GM11168 (cell line): ENCODE measurements around the gene SLC2A6.
"Not testable (repeated sequence)": the region's sequence is repeated elsewhere in the genome, so short reads cannot be mapped to it uniquely, and the experiment has no call there.

Source experiments
- in situ Hi-C: fragments of 300-500 bp; cut with MboI; formaldehyde crosslinking; loops from one replicate; pipeline ENCODE4 v1.12.0; 2022; ENCODE audit warnings: low sequenced_read_pairs; ENCODE audit not compliant: unreplicated experiment

Gene SLC2A6

DNA sequence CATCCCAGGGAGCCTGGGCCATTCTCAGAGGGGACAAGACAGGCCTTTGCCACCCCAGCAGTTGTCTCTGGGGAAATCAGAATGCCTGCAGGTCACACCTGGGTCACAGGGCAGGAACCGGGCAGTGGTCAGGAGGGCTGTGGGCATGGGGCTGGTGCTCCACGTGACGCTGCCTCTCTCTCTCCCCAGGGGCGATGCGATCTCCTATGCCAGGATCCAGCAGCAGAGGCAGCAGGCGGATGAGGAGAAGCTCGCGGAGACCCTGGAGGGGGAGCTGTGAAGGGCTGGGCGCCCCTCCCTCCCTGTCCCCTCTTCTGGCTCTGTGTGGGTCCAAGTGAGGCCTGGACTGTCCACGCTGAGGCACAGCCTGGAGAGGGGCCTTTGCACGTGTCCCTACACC lies 10.5 kb downstream of the SLC2A6 start:
- in situ Hi-C loops, result no loop called here

DNA sequence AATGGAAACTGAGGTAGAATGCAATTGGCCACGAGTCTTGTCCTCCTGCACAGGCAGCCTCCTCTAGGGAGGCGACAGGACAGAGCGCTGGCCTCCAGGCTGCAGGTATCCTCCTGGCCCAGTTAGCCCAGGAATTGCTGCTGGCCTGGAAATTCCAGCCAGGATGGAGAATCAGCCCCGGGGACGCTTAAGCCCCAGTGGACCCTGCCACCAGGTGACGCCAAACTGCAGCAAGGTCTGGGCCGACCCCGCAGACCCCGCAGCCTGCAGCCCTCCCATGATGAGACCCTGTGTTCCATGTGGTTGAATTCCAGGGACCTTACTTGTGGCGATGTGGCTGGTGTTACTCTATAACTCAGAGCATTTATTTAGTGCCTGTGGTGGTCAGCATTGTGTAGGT lies 11.8 kb downstream of the SLC2A6 start:
- in situ Hi-C loops, result no loop called here

DNA sequence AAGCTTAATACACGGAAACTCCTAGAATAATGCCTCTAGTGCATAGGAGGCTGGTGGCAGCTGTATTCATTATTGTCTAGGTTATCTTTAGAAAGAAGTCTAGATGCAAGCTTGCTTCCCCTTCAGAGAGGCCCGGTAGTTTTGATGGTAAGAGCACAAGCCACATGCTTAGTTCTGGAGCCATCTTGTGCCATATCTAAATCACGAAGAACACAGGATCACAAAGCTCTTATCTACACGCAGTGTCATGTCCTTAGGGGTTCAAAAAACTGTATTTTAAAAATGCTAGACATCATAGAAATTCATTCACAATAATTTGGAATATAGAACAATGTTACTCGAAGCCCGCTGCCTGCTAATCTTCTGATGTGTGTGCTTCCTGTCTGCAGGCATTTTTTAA lies 12.9 kb downstream of the SLC2A6 start:
- in situ Hi-C loops, result no loop called here

DNA sequence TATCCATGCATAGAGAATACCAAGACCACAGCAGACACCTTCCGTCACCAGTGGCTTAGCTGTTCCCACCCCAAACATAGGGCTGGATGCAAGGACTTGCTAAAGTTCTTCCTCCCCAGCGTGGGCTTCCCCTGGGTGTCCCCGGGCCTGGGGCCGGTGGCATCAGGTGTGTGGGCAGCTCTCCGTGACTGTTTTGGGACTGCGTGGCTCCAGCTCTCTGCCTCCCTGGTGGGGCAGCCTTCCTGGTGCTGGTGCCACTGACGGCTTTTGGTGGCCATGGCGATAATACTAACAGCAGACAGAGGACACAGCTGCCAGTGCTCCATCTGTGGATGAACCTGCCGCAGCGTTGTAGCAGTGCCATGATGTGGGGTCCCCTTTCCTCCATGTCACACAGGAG lies 14.3 kb downstream of the SLC2A6 start:
- in situ Hi-C loops, result no loop called here

DNA sequence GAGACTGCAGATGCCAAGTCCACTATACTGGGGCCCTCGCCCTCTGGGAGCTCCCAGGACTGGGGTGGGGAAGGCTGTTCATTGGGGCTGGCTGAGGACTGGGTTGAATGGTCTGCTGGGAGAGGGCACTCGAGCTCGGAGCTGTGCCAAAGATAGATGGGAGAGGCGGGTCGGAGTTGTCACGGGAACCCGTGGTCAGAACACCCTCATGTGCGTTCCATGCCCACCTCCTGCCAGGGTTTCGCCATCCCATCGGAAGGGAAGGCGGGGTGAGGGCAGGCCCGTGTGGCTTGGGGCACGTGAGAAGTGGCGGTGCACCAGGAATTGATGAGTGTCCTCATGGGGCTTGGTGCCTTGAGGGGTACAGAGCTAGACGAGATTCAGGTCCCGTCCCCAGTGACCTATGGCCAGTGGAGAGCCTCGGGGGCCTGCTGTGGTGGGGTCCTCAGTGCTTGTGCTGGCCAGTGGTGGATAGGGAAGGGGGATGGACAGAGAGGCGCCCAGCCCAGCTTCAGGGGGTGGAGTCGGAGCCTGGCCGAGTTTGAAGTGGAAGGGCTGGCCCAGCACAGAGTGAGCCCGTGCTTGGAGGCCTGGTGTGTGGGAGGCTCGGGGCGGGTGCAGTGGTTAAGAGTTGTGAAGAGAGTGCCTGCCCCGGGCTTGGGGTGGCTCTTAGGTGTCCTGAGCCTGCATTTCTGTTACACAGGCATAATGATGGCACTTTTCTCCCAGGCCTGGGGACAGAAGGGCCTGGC lies 14.9 kb downstream of the SLC2A6 start:
- in situ Hi-C loops, result no loop called here

DNA sequence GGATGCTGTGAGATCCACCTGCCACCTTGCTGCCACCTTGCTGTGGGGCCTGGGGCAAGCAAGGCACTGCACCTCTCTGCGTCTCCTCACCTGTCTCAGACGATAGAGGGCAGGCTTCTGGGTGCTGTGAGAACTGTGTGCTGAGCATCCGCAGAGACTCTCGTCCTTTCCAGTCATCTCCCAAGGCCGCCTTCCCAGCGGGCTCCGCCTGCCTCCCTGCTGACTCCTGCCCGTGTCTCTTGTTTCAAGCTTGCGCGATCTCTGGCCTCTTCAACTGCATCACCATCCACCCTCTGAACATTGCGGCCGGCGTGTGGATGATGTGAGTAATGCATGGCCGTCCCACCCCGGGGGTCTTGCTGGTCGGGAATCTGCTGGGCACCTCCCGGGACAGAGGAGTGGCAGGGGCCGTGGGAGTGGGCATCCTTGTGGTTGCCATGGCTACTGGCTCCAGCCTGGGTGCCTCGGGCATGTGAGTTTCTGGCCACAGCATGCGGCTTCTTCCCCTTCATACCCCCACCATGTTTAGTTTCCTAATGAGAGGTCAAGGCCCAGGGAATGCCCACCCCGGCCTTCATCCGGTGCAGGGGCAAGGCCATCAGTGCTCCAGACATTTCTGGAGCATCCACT lies 15.6 kb downstream of the SLC2A6 start:
- in situ Hi-C loops, result no loop called here

DNA sequence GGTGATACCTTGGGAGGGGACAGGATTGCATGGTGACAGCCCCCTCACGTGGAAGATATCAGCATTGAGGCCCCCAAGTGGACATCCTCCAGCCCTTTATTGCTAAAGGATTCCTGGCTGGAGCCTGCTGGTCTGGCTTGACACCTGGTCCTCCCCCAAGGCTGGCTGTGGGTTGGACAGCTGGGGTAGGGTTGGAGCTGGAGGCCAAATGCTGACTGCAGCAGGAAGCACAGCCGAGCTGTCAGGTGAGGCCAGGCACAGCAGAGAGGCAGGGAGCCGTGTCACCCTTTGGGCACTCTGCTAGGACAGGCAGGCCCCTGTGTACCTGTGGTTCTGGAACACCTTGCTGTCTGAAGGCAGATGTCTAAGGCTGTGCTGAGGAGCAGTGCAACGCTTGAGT lies 16.9 kb downstream of the SLC2A6 start:
- in situ Hi-C loops, result no loop called here

DNA sequence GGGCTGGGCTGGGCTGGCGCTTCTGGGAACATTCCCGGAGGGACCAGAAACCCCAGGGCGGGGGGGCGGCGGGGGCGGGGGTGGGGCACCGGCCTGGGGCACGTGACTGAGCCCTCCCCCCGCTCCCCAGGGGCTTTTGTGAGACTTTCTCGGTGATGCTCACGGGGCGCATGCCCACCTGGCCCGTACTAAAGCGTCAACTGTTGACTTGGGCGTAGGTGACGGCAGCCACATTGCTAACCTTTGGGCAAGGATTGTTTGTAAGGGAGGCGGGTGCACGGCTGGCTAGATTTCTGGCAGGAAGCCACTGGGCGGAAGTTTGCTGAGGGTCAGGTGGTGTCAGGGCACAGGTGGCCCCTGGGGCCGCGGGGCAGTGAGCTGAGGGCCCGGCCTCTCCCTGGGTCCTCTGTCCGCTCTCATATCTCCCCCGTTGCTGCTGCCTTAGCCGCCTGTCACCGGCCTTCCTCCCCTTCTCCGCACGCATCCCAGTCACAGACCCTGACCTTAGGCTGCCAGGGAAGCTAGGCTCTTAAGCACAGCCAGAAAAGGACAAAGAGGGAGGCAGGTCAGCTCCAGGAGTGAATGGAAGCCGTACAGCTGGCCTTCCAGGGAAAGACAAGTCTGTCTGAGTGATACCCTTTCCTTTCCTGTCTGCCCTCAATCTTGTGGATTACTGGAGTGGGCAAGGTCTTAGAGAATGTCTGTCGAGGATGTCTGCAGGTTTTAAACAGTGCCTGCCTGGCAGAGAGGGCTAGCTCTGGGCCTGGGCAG lies 18.3 kb downstream of the SLC2A6 start:
- in situ Hi-C loops, result no loop called here

DNA sequence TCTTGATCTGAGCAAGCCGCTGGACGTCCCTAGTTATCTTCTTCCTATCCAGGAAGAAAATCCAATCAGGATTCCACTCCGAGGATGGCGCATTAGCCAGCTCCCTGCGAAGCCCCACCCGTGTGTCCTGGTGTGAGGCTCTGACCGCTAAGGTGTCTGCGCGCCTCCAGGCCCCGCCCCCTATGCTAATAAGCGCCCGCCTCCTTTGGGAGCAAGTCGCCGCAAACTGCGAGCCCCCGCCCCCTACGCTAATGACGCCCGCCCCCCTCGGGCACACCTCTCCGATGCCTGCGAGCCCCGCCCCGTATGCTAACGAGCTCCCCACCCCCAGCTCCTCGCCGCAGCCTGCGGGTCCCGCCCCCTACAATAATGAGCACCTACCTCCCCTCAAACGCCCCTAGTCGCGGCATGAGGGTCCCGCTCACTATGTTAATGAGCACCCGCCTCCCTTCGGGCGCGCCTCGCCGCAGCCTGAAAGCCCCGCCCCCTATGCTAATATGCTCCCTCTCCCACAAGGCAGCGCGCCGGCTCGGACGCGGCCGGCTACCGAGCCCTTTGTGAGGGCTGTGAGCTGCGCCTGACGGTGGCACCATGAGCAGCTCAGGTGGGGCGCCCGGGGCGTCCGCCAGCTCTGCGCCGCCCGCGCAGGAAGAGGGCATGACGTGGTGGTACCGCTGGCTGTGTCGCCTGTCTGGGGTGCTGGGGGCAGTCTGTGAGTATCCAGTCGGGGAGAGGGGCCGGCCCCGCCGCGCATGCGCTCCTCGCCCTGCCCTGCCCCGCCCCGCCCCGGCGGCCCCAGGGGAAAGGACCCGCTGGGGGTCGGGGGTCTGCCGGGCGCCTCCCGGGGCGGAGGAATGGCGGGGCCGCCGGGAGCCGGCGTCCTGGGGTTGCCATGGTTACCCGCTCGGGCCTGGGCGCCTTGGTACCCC lies 19.2 kb downstream of the SLC2A6 start, which contains the start of gene CACFD1:
CACFD1 (plus strand) TSS at position 503 of the 929 bp plus-strand sequence; CDS start at position 592, 89 bp downstream.
- in situ Hi-C loops, result no loop called here

DNA sequence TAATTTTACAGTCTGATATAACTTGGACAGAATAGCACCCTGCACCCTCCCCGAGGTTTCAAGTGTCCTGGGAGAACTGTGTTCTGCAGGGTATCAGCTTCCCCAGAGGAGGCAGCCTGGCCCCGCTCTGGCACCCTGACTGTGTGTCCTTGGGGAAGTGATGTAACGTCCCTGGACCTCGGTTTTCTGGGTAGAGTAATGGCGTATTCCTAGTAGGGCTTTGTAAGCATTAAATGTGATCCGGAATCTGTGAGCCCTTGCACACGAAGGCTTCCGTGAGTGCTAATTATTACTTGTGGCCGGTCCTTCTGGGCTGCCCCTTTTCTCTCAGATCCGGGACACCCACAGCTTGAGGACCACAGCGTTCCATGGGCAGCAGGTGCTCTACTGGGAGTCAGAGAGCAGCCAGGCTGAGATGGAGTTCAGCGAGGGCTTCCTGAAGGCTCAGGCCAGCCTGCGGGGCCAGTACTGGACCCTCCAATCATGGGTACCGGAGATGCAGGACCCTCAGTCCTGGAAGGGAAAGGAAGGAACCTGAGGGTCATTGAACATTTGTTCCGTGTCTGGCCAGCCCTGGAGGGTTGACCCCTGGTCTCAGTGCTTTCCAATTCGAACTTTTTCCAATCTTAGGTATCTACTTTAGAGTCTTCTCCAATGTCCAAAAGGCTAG lies 20.1 kb downstream of the SLC2A6 start:
- in situ Hi-C loops, result no loop called here

DNA sequence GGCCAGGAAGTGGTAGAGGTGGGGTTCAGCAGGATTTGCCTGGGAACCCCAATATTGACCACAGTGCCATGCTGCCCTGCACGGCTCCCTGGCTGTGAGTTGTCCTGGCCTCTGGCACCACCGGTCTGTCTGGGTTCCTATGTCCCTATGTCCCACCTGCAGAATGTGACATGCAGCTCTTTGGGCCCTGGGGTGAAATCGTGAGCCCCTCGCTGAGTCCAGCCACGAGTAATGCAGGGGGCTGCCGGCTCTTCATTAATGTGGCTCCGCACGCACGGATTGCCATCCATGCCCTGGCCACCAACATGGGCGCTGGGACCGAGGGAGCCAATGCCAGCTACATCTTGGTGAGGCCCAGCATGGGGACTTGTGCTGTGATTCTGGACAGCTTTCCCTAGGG lies 21.2 kb downstream of the SLC2A6 start:
- in situ Hi-C loops, result no loop called here

DNA sequence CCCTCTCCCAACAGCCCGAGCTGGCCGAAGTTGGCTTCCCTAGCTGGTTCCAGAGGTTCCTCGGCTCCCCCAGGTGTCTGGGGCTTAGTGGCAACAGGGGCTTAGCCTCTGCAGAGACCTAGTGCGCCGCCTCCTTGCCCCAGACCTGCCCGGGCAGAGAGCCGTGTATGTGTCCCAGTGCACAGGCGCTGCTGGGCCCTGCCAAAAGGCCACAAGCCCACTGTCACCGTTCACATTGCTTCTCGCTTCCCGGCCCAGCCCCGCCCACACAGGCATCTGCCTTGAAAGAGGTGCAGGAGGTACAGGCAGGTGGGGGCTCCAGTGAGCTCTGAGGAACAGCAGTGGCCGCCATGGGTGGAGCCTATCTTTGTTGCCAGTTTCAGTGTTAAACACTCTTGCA lies 21.7 kb downstream of the SLC2A6 start:
- in situ Hi-C loops, result no loop called here

DNA sequence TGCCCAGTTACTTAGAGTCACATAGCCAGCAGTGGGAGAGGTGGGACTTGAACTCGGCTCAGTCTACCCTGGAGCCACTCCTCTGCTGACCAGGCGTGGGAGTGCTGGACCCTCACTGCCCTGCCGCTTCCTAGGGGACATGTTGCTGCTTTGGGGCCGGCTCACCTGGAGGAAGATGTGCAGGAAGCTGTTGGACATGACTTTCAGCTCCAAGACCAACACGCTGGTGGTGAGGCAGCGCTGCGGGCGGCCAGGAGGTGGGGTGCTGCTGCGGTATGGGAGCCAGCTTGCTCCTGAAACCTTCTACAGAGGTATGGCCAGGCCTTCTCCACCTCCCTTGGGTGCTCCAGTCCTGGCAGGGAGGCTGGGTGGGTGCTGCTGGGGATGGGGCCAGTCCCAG lies 22.5 kb downstream of the SLC2A6 start:
- in situ Hi-C loops, result no loop called here

DNA sequence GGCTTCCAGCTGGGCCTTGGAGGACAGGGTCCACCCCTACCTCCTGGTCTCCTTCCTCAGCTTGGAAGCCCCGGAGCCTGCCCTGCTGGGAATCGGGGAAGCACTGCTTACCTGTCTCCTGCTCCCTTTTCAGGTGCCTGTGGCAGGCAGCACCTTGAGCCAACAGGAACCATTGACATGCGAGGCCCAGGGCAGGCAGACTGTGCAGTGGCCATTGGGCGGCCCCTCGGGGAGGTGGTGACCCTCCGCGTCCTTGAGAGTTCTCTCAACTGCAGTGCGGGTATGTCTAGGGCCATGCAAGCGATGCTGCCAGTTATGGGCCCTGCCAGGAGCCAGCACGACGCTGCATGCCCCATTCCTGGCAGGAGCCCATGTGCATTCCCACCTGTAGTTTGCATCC lies 23.0 kb downstream of the SLC2A6 start:
- in situ Hi-C loops, result no loop called here

DNA sequence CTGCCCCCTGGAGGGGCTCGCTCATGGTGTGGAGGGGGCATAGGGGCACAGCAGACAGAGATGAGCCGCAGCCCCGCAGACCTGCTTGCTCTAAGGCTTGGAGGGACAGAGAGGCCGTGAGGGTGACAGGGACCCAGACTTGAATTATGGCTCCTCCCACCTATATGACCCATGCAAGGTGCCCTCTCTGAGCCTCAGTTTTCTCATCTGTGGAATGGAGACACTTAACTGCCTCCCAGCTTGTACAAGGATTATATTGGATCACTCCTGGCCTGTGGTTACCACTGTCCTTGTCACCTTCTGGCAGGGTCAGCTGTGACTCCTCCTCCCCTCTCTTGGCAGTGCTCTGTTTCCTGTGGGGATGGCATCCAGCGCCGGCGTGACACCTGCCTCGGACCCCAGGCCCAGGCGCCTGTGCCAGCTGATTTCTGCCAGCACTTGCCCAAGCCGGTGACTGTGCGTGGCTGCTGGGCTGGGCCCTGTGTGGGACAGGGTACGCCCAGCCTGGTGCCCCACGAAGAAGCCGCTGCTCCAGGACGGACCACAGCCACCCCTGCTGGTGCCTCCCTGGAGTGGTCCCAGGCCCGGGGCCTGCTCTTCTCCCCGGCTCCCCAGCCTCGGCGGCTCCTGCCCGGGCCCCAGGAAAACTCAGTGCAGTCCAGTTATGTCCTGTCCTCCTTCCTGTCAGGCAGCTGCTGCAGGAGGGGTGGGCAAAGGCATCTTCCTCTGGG lies 23.8 kb downstream of the SLC2A6 start:
- in situ Hi-C loops, result no loop called here

DNA sequence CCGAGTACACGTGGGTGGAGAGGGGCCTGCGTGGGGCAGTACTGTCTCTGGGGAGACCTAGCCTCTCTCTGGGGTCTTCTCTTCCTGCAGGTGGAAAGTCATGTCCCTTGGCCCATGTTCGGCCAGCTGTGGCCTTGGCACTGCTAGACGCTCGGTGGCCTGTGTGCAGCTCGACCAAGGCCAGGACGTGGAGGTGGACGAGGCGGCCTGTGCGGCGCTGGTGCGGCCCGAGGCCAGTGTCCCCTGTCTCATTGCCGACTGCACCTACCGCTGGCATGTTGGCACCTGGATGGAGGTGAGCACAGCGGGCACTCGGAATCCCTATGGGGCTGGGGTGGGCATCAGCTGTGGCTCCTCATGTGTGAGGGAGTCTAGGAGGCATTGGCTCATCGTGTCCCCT lies 24.6 kb downstream of the SLC2A6 start:
- in situ Hi-C loops, result no loop called here

DNA sequence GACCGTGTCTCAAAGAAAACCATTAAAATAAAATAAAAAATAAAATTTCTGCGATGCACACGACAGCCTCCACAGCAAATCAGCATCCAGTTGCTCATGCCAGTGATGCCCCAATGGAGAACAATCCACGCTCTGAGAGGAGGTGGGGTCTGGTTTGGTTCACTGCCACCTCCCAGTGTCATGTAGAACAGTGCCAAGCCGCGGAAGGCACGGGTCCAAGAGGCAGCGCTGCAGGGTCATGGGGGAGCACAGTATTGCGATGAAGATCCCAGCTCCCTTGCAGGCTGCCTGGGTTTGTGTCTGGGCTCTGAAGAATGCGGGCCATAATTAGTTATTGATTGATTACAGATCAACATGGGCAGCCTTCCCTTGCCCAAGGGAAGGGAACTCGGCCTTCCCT lies 25.2 kb downstream of the SLC2A6 start:
- in situ Hi-C loops, result no loop called here

DNA sequence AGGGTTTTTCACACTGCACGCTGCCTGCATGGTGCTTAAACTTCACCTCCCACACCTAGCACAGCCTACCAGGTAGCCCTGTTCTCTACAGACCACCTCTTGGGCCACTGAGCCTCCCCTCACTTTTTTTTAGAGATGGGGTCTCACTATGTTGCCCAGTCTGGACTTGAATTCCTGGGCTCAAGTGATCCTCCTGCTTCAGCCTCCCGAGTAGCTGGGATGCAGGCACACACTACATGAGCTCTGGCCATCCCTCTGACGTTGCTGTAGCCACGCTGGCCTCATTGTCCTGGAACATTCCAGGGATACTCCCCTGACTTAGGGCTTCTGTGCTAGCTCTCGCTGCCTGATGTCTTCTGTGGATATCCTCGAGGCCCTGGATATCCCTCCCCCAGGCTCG lies 26.3 kb downstream of the SLC2A6 start:
- in situ Hi-C loops, result no loop called here

DNA sequence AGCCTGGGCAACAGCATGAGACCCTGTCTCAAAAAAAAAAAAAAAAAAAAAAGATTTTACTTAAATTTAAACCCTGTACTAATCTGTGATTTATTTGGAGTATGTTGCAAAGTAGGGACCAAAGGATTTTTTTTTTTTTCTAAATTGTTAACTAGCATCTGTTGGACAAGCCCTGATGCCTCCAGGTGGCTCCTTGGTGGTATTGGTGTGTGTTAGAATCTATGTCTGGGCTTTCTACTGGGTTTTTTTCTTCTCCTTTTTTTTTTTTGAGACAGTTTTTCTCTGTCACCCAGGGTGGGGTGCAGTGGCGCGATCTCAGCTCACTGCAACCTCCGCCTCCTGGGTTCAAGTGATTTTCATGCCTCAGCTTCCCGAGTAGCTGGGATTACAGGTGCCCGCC lies 27.0 kb downstream of the SLC2A6 start:
- in situ Hi-C loops, result not testable (repeated sequence)
